A673 (cell line): ENCODE results near the gene LY6G5B. TPM values are rescaled to one million over a fixed set of nuclear protein-coding genes. Genes with fewer than 3 reads are reported as not detected.

Experiments
- BruUV-seq: library from RNA; stranded (reverse); fragments of 400-500 nt; replicated peaks from 2 replicates; lab custom pipeline; 2021; lab: Mats Ljungman, UMichigan
- CTCF ChIA-PET: fragments of 300-600 bp; sonication (Branson Sonifier 250); formaldehyde crosslinking; loops from one replicate; lab custom pipeline; 2022; ENCODE audit warnings: antibody characterized with exemption; lab: Charles Lee
- POLR2A ChIA-PET: fragments of 300-600 bp; sonication (Branson Sonifier 250); formaldehyde crosslinking; loops from one replicate; lab custom pipeline; 2022; ENCODE audit warnings: antibody characterized with exemption; ENCODE audit not compliant: low non-redundant PET; lab: Charles Lee
- DNase-seq: peaks from one replicate; pipeline ENCODE4 v3.0.0-alpha.2; 2015; ENCODE audit warnings: low spot score
- H3K27ac ChIP-seq: fragments of 200-600 bp; sonication (generic); 2 replicates; pipeline ENCODE4 v1.5.1; 2016; ENCODE audit warnings: mixed run types, low read depth, mild to moderate bottlenecking, mixed read lengths, antibody characterized with exemption, low read length; ENCODE audit not compliant: poor library complexity, severe bottlenecking
- H3K27me3 ChIP-seq: fragments of 200-600 bp; sonication (generic); replicated peaks from 2 replicates; pipeline ENCODE4 v1.6.1; 2017; ENCODE audit warnings: mixed run types, low read depth, mild to moderate bottlenecking, mixed read lengths, antibody characterized with exemption, low read length; ENCODE audit not compliant: insufficient read depth, poor library complexity
- H3K36me3 ChIP-seq: fragments of 200-600 bp; sonication (generic); 2 replicates; pipeline ENCODE4 v1.6.1; 2016; ENCODE audit warnings: mixed run types, mild to moderate bottlenecking, mixed read lengths, antibody characterized with exemption, low read length; ENCODE audit not compliant: insufficient read depth, poor library complexity, severe bottlenecking
- H3K4me1 ChIP-seq: fragments of 200-600 bp; sonication (generic); 2 replicates; pipeline ENCODE4 v1.6.1; 2017; ENCODE audit warnings: mixed run types, mild to moderate bottlenecking, mixed read lengths, antibody characterized with exemption, low read length; ENCODE audit not compliant: insufficient read depth, poor library complexity, severe bottlenecking
- H3K4me3 ChIP-seq: fragments of 200-600 bp; sonication (generic); 2 replicates; pipeline ENCODE4 v1.5.1; 2016; ENCODE audit warnings: low read depth, mixed run types, mild to moderate bottlenecking, mixed read lengths, low read length; ENCODE audit not compliant: poor library complexity, severe bottlenecking
- H3K9me3 ChIP-seq: fragments of 200-600 bp; sonication (generic); 2 replicates; pipeline ENCODE4 v1.6.1; 2016; ENCODE audit warnings: mixed run types, low read depth, mild to moderate bottlenecking, mixed read lengths, antibody characterized with exemption, low read length; ENCODE audit not compliant: poor library complexity, severe bottlenecking
- EZH2 ChIP-seq: fragments of 200-600 bp; sonication (generic); IDR thresholded peaks from 2 replicates; pipeline ENCODE4 v1.6.1; 2017; ENCODE audit warnings: borderline replicate concordance, low read depth, mild to moderate bottlenecking, mixed read lengths, antibody characterized with exemption, low read length; ENCODE audit not compliant: poor library complexity, severe bottlenecking
- intact Hi-C: fragments of 100-400 bp; cut with micrococcal nuclease; formaldehyde crosslinking; loops from one replicate; pipeline ENCODE4 v1.10.0; 2022; ENCODE audit not compliant: unreplicated experiment
- total RNA-seq: library from RNA; stranded (reverse); gene quantifications from 2 replicates; pipeline ENCODE4 v1.2.3, GENCODE V29; 2021
- TF ChIP-seq, protein P1 (sequence below): fragments of 300-800, 200-600 bp; sonication (generic); conservative IDR thresholded peaks from 2 replicates; pipeline ENCODE4 v1.5.1; 2017; ENCODE audit warnings: low read depth, mild to moderate bottlenecking, antibody characterized with exemption, low read length, moderate library complexity, mixed read lengths

Gene LY6G5B
- total RNA-seq, 1 experiment from 2014 or later: 18.9 TPM

DNA sequence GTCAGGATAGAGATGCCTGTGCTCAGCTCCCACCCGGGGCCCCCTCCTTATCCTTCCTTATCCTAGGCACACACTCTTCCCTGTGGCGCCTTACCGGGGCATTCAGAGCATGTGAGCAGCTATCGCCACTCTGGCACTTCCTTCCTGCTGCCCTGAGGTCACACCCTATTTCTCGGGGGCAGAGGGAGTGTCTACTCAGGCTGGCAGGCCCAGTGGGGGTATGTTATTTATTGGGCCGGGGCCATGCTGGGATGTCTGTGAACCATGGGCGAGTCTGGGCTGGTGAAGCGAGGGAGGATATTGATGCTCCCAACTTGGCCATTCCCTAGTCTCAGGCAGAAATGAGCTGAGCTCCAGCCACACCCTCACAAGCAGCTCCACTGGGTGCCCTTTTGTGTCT, 41.5 kb downstream of the LY6G5B start:
- POLR2A ChIA-PET: interaction anchor here (0.6 kb wide), 1 partner anchor 11 kb away, joined by 3 read pairs; no protein-coding TSS in a partner anchor
- Histone ChIP-seq H3K9me3 (no peaks in the 10 kb centered on the region), H3K4me1 (no peaks in the 10 kb centered on the region), H3K36me3 (no peaks in the 10 kb centered on the region), H3K27me3 (no peaks in the 10 kb centered on the region), H3K27ac (no peak overlapping the region), H3K4me3 (no peak overlapping the region)
- no peak for DNase-seq
- intact Hi-C loops: no loop called here
- no TSS peak for BruUV-seq
- TF ChIP-seq, protein P1, sequence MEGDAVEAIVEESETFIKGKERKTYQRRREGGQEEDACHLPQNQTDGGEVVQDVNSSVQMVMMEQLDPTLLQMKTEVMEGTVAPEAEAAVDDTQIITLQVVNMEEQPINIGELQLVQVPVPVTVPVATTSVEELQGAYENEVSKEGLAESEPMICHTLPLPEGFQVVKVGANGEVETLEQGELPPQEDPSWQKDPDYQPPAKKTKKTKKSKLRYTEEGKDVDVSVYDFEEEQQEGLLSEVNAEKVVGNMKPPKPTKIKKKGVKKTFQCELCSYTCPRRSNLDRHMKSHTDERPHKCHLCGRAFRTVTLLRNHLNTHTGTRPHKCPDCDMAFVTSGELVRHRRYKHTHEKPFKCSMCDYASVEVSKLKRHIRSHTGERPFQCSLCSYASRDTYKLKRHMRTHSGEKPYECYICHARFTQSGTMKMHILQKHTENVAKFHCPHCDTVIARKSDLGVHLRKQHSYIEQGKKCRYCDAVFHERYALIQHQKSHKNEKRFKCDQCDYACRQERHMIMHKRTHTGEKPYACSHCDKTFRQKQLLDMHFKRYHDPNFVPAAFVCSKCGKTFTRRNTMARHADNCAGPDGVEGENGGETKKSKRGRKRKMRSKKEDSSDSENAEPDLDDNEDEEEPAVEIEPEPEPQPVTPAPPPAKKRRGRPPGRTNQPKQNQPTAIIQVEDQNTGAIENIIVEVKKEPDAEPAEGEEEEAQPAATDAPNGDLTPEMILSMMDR: no peak
- CTCF ChIA-PET: interaction anchor here (0.6 kb wide), 1 partner anchor 116 kb away, joined by 4 read pairs; the partner anchor contains the start of gene HSPA1B

- ChIA-PET CTCF (no interaction called here), POLR2A (no interaction called here)
- DNase-seq: no peak
- Histone ChIP-seq H3K9me3 (no peaks in the 10 kb centered on the region), H3K36me3 (no peaks in the 10 kb centered on the region), H3K27ac (no peak overlapping the region), H3K4me1 (no peaks in the 10 kb centered on the region), H3K27me3 (no peaks in the 10 kb centered on the region), H3K4me3 (no peak overlapping the region)
- TF ChIP-seq, protein P1: no peak; the same call in 1 of the 2 replicates
- TF ChIP-seq EZH2: no peak
- BruUV-seq: no TSS peak
- intact Hi-C loops: no loop called here
These were observed 42.5 kb downstream of the LY6G5B start for GRCh38 chr6:31712296-31712695.

DNA sequence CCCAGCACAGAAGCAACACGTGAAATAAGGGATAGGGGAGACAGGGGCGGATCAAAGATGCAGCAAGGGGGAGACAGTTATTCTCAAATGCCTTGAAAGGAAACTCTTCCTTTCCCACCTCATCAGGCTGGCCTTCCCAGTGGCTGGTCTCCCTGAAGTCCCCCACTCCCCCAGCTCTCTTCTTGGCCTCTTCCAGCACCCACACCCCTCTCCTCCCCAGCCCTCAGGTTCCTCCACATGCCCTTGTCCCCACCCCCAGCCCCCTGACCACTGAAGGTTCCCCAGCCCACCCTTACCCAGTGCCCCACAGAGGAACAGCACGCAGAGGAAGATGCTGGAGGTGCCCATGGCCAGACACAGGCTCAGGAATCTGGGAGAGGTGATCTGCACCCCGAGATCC, 43.7 kb downstream of the LY6G5B start:
- no peaks in the 10 kb centered on the region for H3K36me3 ChIP-seq
- ChIA-PET POLR2A (no interaction called here), CTCF (no interaction called here)
- BruUV-seq: no TSS peak
- DNase-seq: no peak
- intact Hi-C loops: no loop called here
- no peaks in the 10 kb centered on the region for H3K27me3 ChIP-seq
- no peak overlapping the region for H3K27ac ChIP-seq
- TF ChIP-seq, protein P1: no peak
- TF ChIP-seq EZH2: no peak
- H3K9me3 ChIP-seq: no peaks in the 10 kb centered on the region
- H3K4me3 ChIP-seq: no peak overlapping the region
- H3K4me1 ChIP-seq: no peaks in the 10 kb centered on the region
